ENCODE results near the gene SELENON. TPM values are rescaled to one million over a fixed set of nuclear protein-coding genes. Genes with fewer than 3 reads are reported as not detected.

SELENON gene
- total and polyA plus RNA-seq, 2 of the 4 experiments (the other 2 are of a cell fraction): 9.1 to 114 TPM

DNA sequence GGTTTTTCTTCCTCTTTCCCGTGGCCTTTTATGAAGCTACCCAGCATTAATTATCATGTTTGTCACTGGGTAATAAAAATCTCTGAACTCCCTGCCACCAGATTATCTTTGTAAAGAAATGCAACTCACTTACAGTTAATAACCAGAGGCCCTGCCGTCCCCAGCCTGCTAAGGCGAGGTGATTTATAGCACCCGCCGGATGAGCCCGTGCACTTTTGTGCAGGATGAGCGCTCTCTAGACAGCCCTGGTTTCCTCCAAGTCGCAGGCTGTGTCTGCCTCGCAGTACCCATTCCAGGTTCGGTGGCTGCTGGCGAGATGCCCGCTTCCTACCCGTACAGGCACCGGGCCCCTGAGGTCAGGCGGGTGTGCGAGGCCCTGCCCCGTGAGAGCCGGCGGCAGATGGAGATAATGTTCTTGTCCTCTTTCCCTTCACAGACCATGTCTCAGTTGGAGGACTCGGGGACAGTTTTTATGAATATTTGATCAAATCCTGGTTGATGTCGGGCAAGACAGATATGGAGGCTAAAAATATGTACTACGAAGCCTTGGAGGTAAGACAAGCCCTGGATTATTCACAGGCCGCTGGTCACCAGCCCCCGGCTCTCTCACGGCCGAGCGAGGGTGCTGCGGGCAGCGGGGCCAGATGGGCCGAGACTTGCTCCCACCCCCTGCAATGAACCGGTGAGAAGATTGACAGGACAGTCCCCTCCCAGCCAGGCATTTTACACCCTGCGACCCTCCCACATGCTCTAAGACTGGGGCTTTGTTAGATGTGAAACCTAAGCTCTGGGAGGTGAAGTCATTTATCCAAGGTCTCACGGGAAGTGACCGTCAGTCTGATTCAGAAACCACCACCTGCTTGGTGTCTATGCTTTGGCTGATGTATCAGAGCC is 28.5 kb upstream of the SELENON start:
- Histone ChIP-seq H3K27ac (ENCODE audit: insufficient read depth, low read length) (no peak overlapping the region), H3K27me3 (ENCODE audit: control insufficient read depth, insufficient read depth, low read length) (no peaks in the 10 kb centered on the region), H3K56ac (ENCODE audit: extremely low read depth, insufficient read depth, low read length) (no peak overlapping the region), H4K91ac (ENCODE audit: insufficient read depth, low read depth, low read length) (no peak overlapping the region), H3K18ac (ENCODE audit: low read depth, low read length) (no peak overlapping the region), H2AFZ (replicated peaks; ENCODE audit: low read length, poor library complexity) (no peak overlapping the region), H2BK20ac (ENCODE audit: low read depth, low read length) (no peak overlapping the region), H2BK5ac (ENCODE audit: low read depth, low read length, poor library complexity, severe bottlenecking) (no peak overlapping the region), H3K79me1 (ENCODE audit: low read depth in 1 of 2, low read length in 2 of 2) (no peaks in the 10 kb centered on the region), H3K9me3 (ENCODE audit: control insufficient read depth, insufficient read depth, low read length) (no peaks in the 10 kb centered on the region), H4K8ac (ENCODE audit: low read depth in 2 of 2, low read length in 2 of 2) (no peak overlapping the region), H4K5ac (ENCODE audit: low read depth, low read length) (no peak overlapping the region), H3K9ac (ENCODE audit: low read depth, low read length) (no peak overlapping the region), H3K9me1 (ENCODE audit: insufficient read depth, low read length) (peaks cover 14% of the 10 kb centered on the region), H3K4me2 (ENCODE audit: low read depth, low read length) (no peak overlapping the region), H2AK9ac (replicated peaks; ENCODE audit: low read depth, low read length, poor library complexity) (peak overlapping the region; percentile 65), H3K4me3 (ENCODE audit: insufficient read depth, low read depth, low read length) (no peak overlapping the region), H2BK120ac (ENCODE audit: low read depth, low read length) (no peak overlapping the region), H3K4me1 (ENCODE audit: control insufficient read depth, insufficient read depth, low read length) (peaks cover 4% of the 10 kb centered on the region; the same call in 1 of the 2 replicates), H3K14ac (replicated peaks; ENCODE audit: low read depth, low read length) (no peak overlapping the region), H4K20me1 (ENCODE audit: insufficient read depth, low read length) (no peaks in the 10 kb centered on the region), H3K4ac (ENCODE audit: low read depth, low read length) (no peak overlapping the region), H3K23ac (ENCODE audit: low read depth, low read length) (no peak overlapping the region), H2BK15ac (ENCODE audit: low read depth, low read length) (no peak overlapping the region), H2AK5ac (ENCODE audit: low read depth, low read length) (no peak overlapping the region), H3K36me3 (ENCODE audit: control insufficient read depth, insufficient read depth, low read length) (peaks cover 30% of the 10 kb centered on the region; the same call in 1 of the 2 replicates)
- no peak for ATAC-seq (ENCODE audit: low read depth)
- in situ Hi-C loops (cut with MboI; ENCODE audit: low sequenced_read_pairs): no loop called here
- BruUV-seq (replicated peaks): no TSS peak
- TF ChIP-seq MAZ (IDR thresholded peaks at IDR 0.05; ENCODE audit: borderline replicate concordance, low read depth, low read length) (no peak), RCOR1 (IDR thresholded peaks at IDR 0.05; ENCODE audit: insufficient replicate concordance, low read length) (no peak)
- POLR2A ChIA-PET (ENCODE audit: unreplicated experiment): no interaction called here
- WGBS, 2 experiments (ENCODE audit: extremely low coverage in 2 of 2, insufficient read length in 1 of 2): 66% methylated on average over 13 of the region's 34 CpGs; no CpG with 5 or more reads in 1 of the 2 experiments
- intact Hi-C loops (cut with micrococcal nuclease): no loop called here
- CTCF ChIA-PET: no interaction called here
- dilution Hi-C loops (cut with HindIII; ENCODE audit: low sequenced_read_pairs, unreplicated experiment): no loop called here
- DNase-seq: peak; percentile 5
